NCI-H82 treated with DMSO at 0.1 percent for 48 hours (cell line): ENCODE results near the gene MOB2.

ENCODE experiments used
- DNase-seq: peaks from one replicate; lab custom pipeline; 2025; ENCODE audit not compliant: unreplicated experiment; lab: John Stamatoyannopoulos, UW

MOB2 gene

GRCh38 chr11:1486054-1486825, at the start of gene MOB2:
TSS of gene MOB2 (minus strand) at chr11:1486779. CDS start at chr11:1486556, 223 bp downstream.
- DNase-seq: no peak

GRCh38 chr11:1534682-1535081, 48.1 kb upstream of the MOB2 start:
- DNase-seq: no peak

- no peak for DNase-seq
Observed at GRCh38 chr11:1534171-1534570, 47.6 kb upstream of the MOB2 start.

- no peak for DNase-seq
Observed at GRCh38 chr11:1533342-1533725, 46.8 kb upstream of the MOB2 start.

- no peak for DNase-seq
Observed at GRCh38 chr11:1532606-1533341, 46.2 kb upstream of the MOB2 start.

- DNase-seq: no peak
Observed at GRCh38 chr11:1532014-1532586, 45.5 kb upstream of the MOB2 start.

- no peak for DNase-seq
Observed at GRCh38 chr11:1531449-1532013, 45.0 kb upstream of the MOB2 start.

- DNase-seq: no peak
Observed at GRCh38 chr11:1530686-1531448, 44.3 kb upstream of the MOB2 start.

- no peak for DNase-seq
Observed at GRCh38 chr11:1529774-1530173, 43.2 kb upstream of the MOB2 start.

- no peak for DNase-seq
Observed at GRCh38 chr11:1529286-1529685, 42.7 kb upstream of the MOB2 start.

GRCh38 chr11:1528710-1529109, 42.1 kb upstream of the MOB2 start:
- DNase-seq: no peak

GRCh38 chr11:1526785-1527184, 40.2 kb upstream of the MOB2 start:
- DNase-seq: no peak

- no peak for DNase-seq
Observed at GRCh38 chr11:1523779-1524178, 37.2 kb upstream of the MOB2 start.

GRCh38 chr11:1523077-1523476, 36.5 kb upstream of the MOB2 start:
- DNase-seq: no peak

GRCh38 chr11:1522081-1522424, 35.5 kb upstream of the MOB2 start:
- no peak for DNase-seq

GRCh38 chr11:1521382-1522080, 35.0 kb upstream of the MOB2 start:
- DNase-seq: no peak

- no peak for DNase-seq
Observed at GRCh38 chr11:1520663-1521267, 34.2 kb upstream of the MOB2 start.

- DNase-seq: no peak
Observed at GRCh38 chr11:1520209-1520662, 33.7 kb upstream of the MOB2 start.

GRCh38 chr11:1519028-1520010, 32.7 kb upstream of the MOB2 start:
- no peak for DNase-seq
